ENCODE results near the gene ATP5PF. TPM values are rescaled to one million over a fixed set of nuclear protein-coding genes. Genes with fewer than 3 reads are reported as not detected.

Gene ATP5PF
- total RNA-seq, 2 experiments from 2014 or later: 154 to 159 TPM

- H3K4me1 Mint-ChIP-seq (ENCODE audit: low read depth): peaks cover 12% of the 10 kb centered on the region
- peaks cover 33% of the 10 kb centered on the region for H3K36me3 Mint-ChIP-seq (ENCODE audit: low read depth)
- ChIA-PET POLR2A (no interaction called here), CTCF (interaction anchor here (0.7 to 1.7 kb wide), 3 partner anchors 13 to 155 kb away, joined by 3 to 4 read pairs (median 4); no protein-coding TSS in a partner anchor)
- ATAC-seq: no peak
- no peak for DNase-seq
- H3K4me3 Mint-ChIP-seq: no peak overlapping the region
- no peaks in the 10 kb centered on the region for H3K9me3 Mint-ChIP-seq
- no peak for TF ChIP-seq CTCF (IDR thresholded peaks at IDR 0.05)
- H3K27ac Mint-ChIP-seq: no peak overlapping the region
- intact Hi-C loops (cut with micrococcal nuclease): no loop called here
- H3K27me3 Mint-ChIP-seq: no peaks in the 10 kb centered on the region
Measured at GRCh38 chr21:25764065-25764464, 29.4 kb upstream of the ATP5PF start.

- peaks cover 23% of the 10 kb centered on the region for H3K4me1 Mint-ChIP-seq (ENCODE audit: low read depth)
- DNase-seq: no peak
- H3K4me3 Mint-ChIP-seq: no peak overlapping the region
- no peaks in the 10 kb centered on the region for H3K27me3 Mint-ChIP-seq
- TF ChIP-seq CTCF (IDR thresholded peaks at IDR 0.05): no peak
- ChIA-PET CTCF (interaction anchor here (1.0 to 1.4 kb wide), 2 partner anchors 13 to 52 kb away, joined by 3 read pairs; no protein-coding TSS in a partner anchor), POLR2A (no interaction called here)
- H3K9me3 Mint-ChIP-seq: no peaks in the 10 kb centered on the region
- H3K36me3 Mint-ChIP-seq (ENCODE audit: low read depth): peaks cover 48% of the 10 kb centered on the region
- ATAC-seq: no peak
- intact Hi-C loops (cut with micrococcal nuclease): no loop called here
- H3K27ac Mint-ChIP-seq: no peak overlapping the region
Measured at GRCh38 chr21:25760677-25761076, 26.0 kb upstream of the ATP5PF start.

DNA sequence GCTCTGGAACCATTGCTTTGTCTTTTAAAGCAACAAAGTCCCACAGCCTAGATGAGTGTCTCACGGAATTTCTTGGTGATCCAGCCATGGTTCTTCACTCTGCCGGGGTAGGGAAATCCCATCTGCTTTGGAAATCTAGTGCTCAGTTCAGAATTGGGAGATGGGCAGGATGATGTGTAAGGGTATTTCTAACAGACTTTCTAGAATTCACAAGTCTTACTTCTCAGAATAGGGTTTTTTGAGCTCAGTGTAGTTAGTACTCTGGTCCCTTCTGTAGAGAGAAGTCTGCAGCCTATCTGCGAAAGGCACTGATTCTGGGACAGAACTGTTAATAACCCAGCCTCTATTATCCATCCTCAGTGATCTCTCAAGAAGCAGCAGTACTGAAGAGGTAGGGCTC is 25.4 kb upstream of the ATP5PF start:
- ChIA-PET CTCF (interaction anchor here (0.9 to 1.4 kb wide), 4 partner anchors 11 to 151 kb away, joined by 3 to 4 read pairs (median 3); no protein-coding TSS in a partner anchor), POLR2A (interaction anchor here (1.2 kb wide), 1 partner anchor 16 kb away, joined by 4 read pairs; no protein-coding TSS in a partner anchor)
- intact Hi-C loops (cut with micrococcal nuclease): no loop called here
- Mint-ChIP-seq H3K36me3 (ENCODE audit: low read depth) (peaks cover 47% of the 10 kb centered on the region), H3K27ac (no peak overlapping the region), H3K27me3 (no peaks in the 10 kb centered on the region), H3K4me1 (ENCODE audit: low read depth) (peaks cover 25% of the 10 kb centered on the region), H3K9me3 (no peaks in the 10 kb centered on the region), H3K4me3 (no peak overlapping the region)
- DNase-seq (no peak), ATAC-seq (no peak)
- TF ChIP-seq CTCF (IDR thresholded peaks at IDR 0.05): no peak

DNA sequence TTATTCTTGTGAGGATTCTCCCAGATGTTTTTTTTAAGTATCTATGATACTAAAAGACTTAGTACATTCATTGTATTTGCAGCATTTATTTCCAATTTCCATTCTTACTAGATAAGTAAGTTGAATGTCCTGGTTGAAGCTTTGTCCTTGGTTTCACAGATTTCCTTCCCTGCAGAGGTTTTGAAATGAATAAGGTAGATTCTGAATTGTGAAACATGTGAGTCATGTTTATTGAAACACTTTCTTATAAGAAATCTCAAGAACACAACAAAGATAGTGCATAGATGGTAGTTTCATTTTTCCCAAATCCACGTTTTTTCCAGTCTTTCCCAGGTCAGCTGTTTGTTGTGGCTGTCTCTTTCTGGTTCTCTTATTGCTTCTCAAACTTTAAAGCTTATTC is 24.9 kb upstream of the ATP5PF start:
- intact Hi-C loops (cut with micrococcal nuclease): no loop called here

More for the DNA sequence above, 24.9 kb upstream of the ATP5PF start:
- ATAC-seq (no peak), DNase-seq (no peak)
- TF ChIP-seq CTCF (IDR thresholded peaks at IDR 0.05): no peak
- Mint-ChIP-seq H3K27ac (peak overlapping the region; percentile 21), H3K9me3 (no peaks in the 10 kb centered on the region), H3K4me3 (no peak overlapping the region), H3K4me1 (ENCODE audit: low read depth) (peaks cover 25% of the 10 kb centered on the region), H3K36me3 (ENCODE audit: low read depth) (peaks cover 45% of the 10 kb centered on the region), H3K27me3 (no peaks in the 10 kb centered on the region)
- CTCF ChIA-PET: interaction anchor here (0.9 to 1.4 kb wide), 4 partner anchors 11 to 151 kb away, joined by 3 to 4 read pairs (median 3); no protein-coding TSS in a partner anchor
- POLR2A ChIA-PET: interaction anchor here (1.2 kb wide), 1 partner anchor 15 kb away, joined by 4 read pairs; no protein-coding TSS in a partner anchor

All from activated CD8-positive, alpha-beta T cell treated with anti-CD3 and anti-CD28 coated beads for 36 hours (primary cell).